H1 (cell line): ENCODE results near the gene MIEF2. TPM values are rescaled to one million over a fixed set of nuclear protein-coding genes. Genes with fewer than 3 reads are reported as not detected.

ENCODE experiments used
- KDM1A ChIP-seq: fragments of 200-600, 300-600 bp; sonication (generic); IDR thresholded peaks from 2 replicates; pipeline ENCODE4 v1.7.1; 2016; ENCODE audit warnings: mild to moderate bottlenecking, low read length, borderline replicate concordance
- polyA plus RNA-seq, 7 experiments: library from polyadenylated mRNA; depleted of rRNA in 3 of 7; stranded (reverse) in 5 of 7; unstranded in 2 of 7; fragments of >200 nt in 5 of 7; fragments of 200-250 nt in 2 of 7; gene quantifications; 1 replicate in 5 of 7; 2 replicates in 1 of 7; 4 replicates in 1 of 7; pipeline versions ENCODE4 v1.2.1 to v1.2.3, GENCODE V29; 2011 to 2013; ENCODE audit warnings: missing spikeins in 2 of 7, mixed read lengths in 2 of 7
- total RNA-seq: library from RNA; stranded (reverse); fragmentation: NEBNext Ultra II Directional; extraction: Animal tissue kit (Norgen Biotek cat#: 25700); gene quantifications from 2 replicates; pipeline ENCODE4 v1.2.1, GENCODE V29; 2021

Gene MIEF2
- total and polyA plus RNA-seq, 2 of the 8 experiments (the other 6 are each of a cell fraction or from before 2014, with no cell fraction given): 9.9 to 24.9 TPM

GRCh38 chr17:18259621-18260331, 686 bp upstream of the MIEF2 start (continued):
- peak; percentile 66; the same call in 1 of the 2 replicates for TF ChIP-seq KDM1A
